IMR-90 (cell line): ENCODE measurements around the gene PODXL. TPM values are rescaled to one million over a fixed set of nuclear protein-coding genes. Genes with fewer than 3 reads are reported as not detected.

Experiments used
- ATAC-seq: fragments of 200-7000 bp; cut with Tn5 transposase; 2 replicates; pipeline ENCODE4 v1.9.1; 2020; ENCODE audit warnings: low read depth, mild to moderate bottlenecking, moderate library complexity
- BruUV-seq: library from RNA; stranded (reverse); fragments of 400-500 nt; replicated peaks from 2 replicates; lab custom pipeline; 2021; lab: Mats Ljungman, UMichigan
- CTCF ChIA-PET: fragments of 300-600 bp; formaldehyde crosslinking; extraction: SDS; loops from one replicate; lab custom pipeline; 2021; ENCODE audit warnings: antibody characterized with exemption; lab: Yijun Ruan, JAX
- POLR2A ChIA-PET: fragments of 300-600 bp; sonication (Branson Sonifier 250); formaldehyde crosslinking; loops from one replicate; lab custom pipeline; 2022; ENCODE audit warnings: antibody characterized with exemption; ENCODE audit not compliant: unreplicated experiment; lab: Charles Lee
- DNase-seq: peaks from one replicate; pipeline ENCODE4 v3.0.0; 2013
- H2AFZ ChIP-seq: replicated peaks from 2 replicates; pipeline ENCODE3; 2013; ENCODE audit warnings: low read length, mild to moderate bottlenecking; ENCODE audit not compliant: poor library complexity
- H2AK5ac ChIP-seq: 2 replicates; pipeline ENCODE4 v1.6.1; 2013; ENCODE audit warnings: low read depth, low read length, inconsistent platforms
- H2AK9ac ChIP-seq: replicated peaks from 2 replicates; pipeline ENCODE3; 2013; ENCODE audit warnings: mild to moderate bottlenecking, low read depth, low read length, moderate library complexity; ENCODE audit not compliant: poor library complexity
- H2BK120ac ChIP-seq: 2 replicates; pipeline ENCODE4 v1.6.1; 2013; ENCODE audit warnings: low read depth, low read length, inconsistent platforms
- H2BK15ac ChIP-seq: 3 replicates; pipeline ENCODE4 v1.6.1; 2013; ENCODE audit warnings: low read depth, low read length, inconsistent platforms
- H2BK20ac ChIP-seq: 2 replicates; pipeline ENCODE4 v1.6.1; 2013; ENCODE audit warnings: low read depth, mild to moderate bottlenecking, inconsistent platforms, low read length, moderate library complexity
- H2BK5ac ChIP-seq: 2 replicates; pipeline ENCODE4 v1.6.1; 2013; ENCODE audit warnings: mild to moderate bottlenecking, low read depth, low read length, inconsistent platforms; ENCODE audit not compliant: poor library complexity, severe bottlenecking
- H3K14ac ChIP-seq: replicated peaks from 2 replicates; pipeline ENCODE4 v1.6.1; 2013; ENCODE audit warnings: low read depth, low read length, inconsistent platforms
- H3K18ac ChIP-seq: 2 replicates; pipeline ENCODE4 v1.6.1; 2013; ENCODE audit warnings: low read depth, low read length, control low read depth
- H3K23ac ChIP-seq: 2 replicates; pipeline ENCODE4 v1.6.1; 2013; ENCODE audit warnings: low read depth, low read length, inconsistent platforms
- H3K27ac ChIP-seq: 2 replicates; pipeline ENCODE4 v1.5.1; 2013; ENCODE audit warnings: mild to moderate bottlenecking, control low read depth, low read length; ENCODE audit not compliant: insufficient read depth
- H3K27me3 ChIP-seq: 2 replicates; pipeline ENCODE4 v1.6.1; 2013; ENCODE audit warnings: low read length; ENCODE audit not compliant: control insufficient read depth, insufficient read depth
- H3K36me3 ChIP-seq: 2 replicates; pipeline ENCODE4 v1.6.1; 2013; ENCODE audit warnings: low read length, mixed read lengths; ENCODE audit not compliant: control insufficient read depth, insufficient read depth
- H3K4ac ChIP-seq: 2 replicates; pipeline ENCODE4 v1.6.1; 2013; ENCODE audit warnings: low read depth, low read length, inconsistent platforms
- H3K4me1 ChIP-seq: 2 replicates; pipeline ENCODE4 v1.6.1; 2013; ENCODE audit warnings: low read length, mixed read lengths; ENCODE audit not compliant: control insufficient read depth, insufficient read depth
- H3K4me2 ChIP-seq: 2 replicates; pipeline ENCODE4 v1.6.1; 2013; ENCODE audit warnings: low read depth, mild to moderate bottlenecking, control low read depth, low read length, moderate library complexity
- H3K4me3 ChIP-seq: 2 replicates; pipeline ENCODE4 v1.5.1; 2013; ENCODE audit warnings: low read depth, mild to moderate bottlenecking, control low read depth, low read length, moderate library complexity; ENCODE audit not compliant: insufficient read depth
- H3K56ac ChIP-seq: 2 replicates; pipeline ENCODE4 v1.6.1; 2013; ENCODE audit warnings: low read length, inconsistent platforms; ENCODE audit not compliant: insufficient read depth; ENCODE audit errors: extremely low read depth
- H3K79me1 ChIP-seq, 2 experiments: 2 replicates each; pipeline ENCODE4 v1.6.1; 2013; ENCODE audit warnings: low read length in 2 of 2, inconsistent platforms in 1 of 2, low read depth in 1 of 2
- H3K9ac ChIP-seq: 2 replicates; pipeline ENCODE4 v1.6.1; 2013; ENCODE audit warnings: low read depth, low read length, control low read depth
- H3K9me1 ChIP-seq: 2 replicates; pipeline ENCODE4 v1.6.1; 2013; ENCODE audit warnings: low read length, inconsistent platforms; ENCODE audit not compliant: insufficient read depth
- H3K9me3 ChIP-seq: 2 replicates; pipeline ENCODE4 v1.6.1; 2013; ENCODE audit warnings: low read length; ENCODE audit not compliant: control insufficient read depth, insufficient read depth
- H4K20me1 ChIP-seq: 2 replicates; pipeline ENCODE4 v1.6.1; 2013; ENCODE audit warnings: low read length, inconsistent platforms; ENCODE audit not compliant: insufficient read depth
- H4K5ac ChIP-seq: 2 replicates; pipeline ENCODE4 v1.6.1; 2013; ENCODE audit warnings: mild to moderate bottlenecking, low read depth, low read length, control low read depth
- H4K8ac ChIP-seq, 2 experiments: 2 replicates each; pipeline ENCODE4 v1.6.1; 2013; ENCODE audit warnings: low read depth in 2 of 2, low read length in 2 of 2, control low read depth in 1 of 2, inconsistent platforms in 1 of 2
- H4K91ac ChIP-seq: 2 replicates; pipeline ENCODE4 v1.6.1; 2013; ENCODE audit warnings: low read depth, low read length, inconsistent platforms; ENCODE audit not compliant: insufficient read depth
- BHLHE40 ChIP-seq: fragments of 150-350 bp; IDR thresholded peaks from 2 replicates; pipeline ENCODE4 v1.6.1; 2016; ENCODE audit warnings: mild to moderate bottlenecking, low read depth, low read length
- CEBPB ChIP-seq: IDR thresholded peaks from 2 replicates; pipeline ENCODE4 v1.6.1; 2012; ENCODE audit warnings: low read depth, low read length, improper control_type of control experiment
- CHD1 ChIP-seq: IDR thresholded peaks from 2 replicates; pipeline ENCODE4 v1.6.1; 2012; ENCODE audit warnings: low read depth, low read length, improper control_type of control experiment
- CTCF ChIP-seq: conservative IDR thresholded peaks from 2 replicates; pipeline ENCODE4 v1.5.1; 2012; ENCODE audit warnings: mild to moderate bottlenecking, low read depth, low read length, improper control_type of control experiment
- FOS ChIP-seq: fragments of 150-350 bp; IDR thresholded peaks from 2 replicates; pipeline ENCODE4 v1.6.1; 2016; ENCODE audit warnings: low read depth, low read length
- MAFK ChIP-seq: IDR thresholded peaks from 2 replicates; pipeline ENCODE4 v1.6.1; 2012; ENCODE audit warnings: low read depth, low read length, improper control_type of control experiment
- MAZ ChIP-seq: IDR thresholded peaks from 2 replicates; pipeline ENCODE4 v1.6.1; 2012; ENCODE audit warnings: low read depth, mild to moderate bottlenecking, low read length, improper control_type of control experiment, moderate library complexity, borderline replicate concordance
- MXI1 ChIP-seq: IDR thresholded peaks from 2 replicates; pipeline ENCODE4 v1.6.1; 2012; ENCODE audit warnings: low read depth, mild to moderate bottlenecking, low read length, moderate library complexity, borderline replicate concordance
- NFE2L2 ChIP-seq: fragments of 150-350 bp; IDR thresholded peaks from 2 replicates; pipeline ENCODE4 v1.6.1; 2016; ENCODE audit warnings: low read depth, mild to moderate bottlenecking, low read length
- POLR2A ChIP-seq: IDR thresholded peaks from 2 replicates; pipeline ENCODE4 v1.6.1; 2012; ENCODE audit warnings: mild to moderate bottlenecking, low read depth, low read length
- RAD21 ChIP-seq: IDR thresholded peaks from 2 replicates; pipeline ENCODE4 v1.6.1; 2012; ENCODE audit warnings: low read length, improper control_type of control experiment
- RCOR1 ChIP-seq: IDR thresholded peaks from 2 replicates; pipeline ENCODE4 v1.6.1; 2012; ENCODE audit warnings: mild to moderate bottlenecking, low read length, improper control_type of control experiment; ENCODE audit not compliant: insufficient replicate concordance
- RFX5 ChIP-seq: IDR thresholded peaks from 2 replicates; pipeline ENCODE4 v1.8.0; 2012; ENCODE audit warnings: low read depth, mild to moderate bottlenecking, low read length, moderate library complexity
- SMC3 ChIP-seq: fragments of 150-350 bp; IDR thresholded peaks from 2 replicates; pipeline ENCODE4 v1.6.1; 2016; ENCODE audit warnings: low read depth, mild to moderate bottlenecking, antibody characterized with exemption, low read length, moderate library complexity
- WGBS, 2 experiments: methylation state at CpG; one replicate each; pipeline versions ENCODE4 v1.1.5 to v1.1.7; 2013; ENCODE audit warnings: missing lambda C conversion rate in 2 of 2; ENCODE audit not compliant: insufficient read length in 1 of 2; ENCODE audit errors: extremely low coverage in 2 of 2; 5-methylcytosine and 5-hydroxymethylcytosine counted together
- dilution Hi-C: fragments of 300-500 bp; cut with HindIII; formaldehyde crosslinking; loops from one replicate; pipeline ENCODE4 v1.14.3; 2018; ENCODE audit warnings: low sequenced_read_pairs; ENCODE audit not compliant: unreplicated experiment
- in situ Hi-C: fragments of 300-500 bp; cut with MboI; formaldehyde crosslinking; loops from 3 replicates; pipeline ENCODE4 v1.14.3; 2019; ENCODE audit warnings: low sequenced_read_pairs, inconsistent platforms, mixed read lengths
- intact Hi-C: fragments of 100-400 bp; cut with micrococcal nuclease; formaldehyde crosslinking; loops from 2 replicates; pipeline ENCODE4 v1.10.0; 2022
- polyA plus RNA-seq, 3 experiments: library from polyadenylated mRNA; depleted of rRNA; stranded (reverse); fragments of >200 nt; gene quantifications; 2 replicates each; pipeline ENCODE4 v1.2.3, GENCODE V29; 2012; ENCODE audit warnings: low replicate concordance in 1 of 3
- total RNA-seq: library from RNA; depleted of rRNA; stranded (reverse); fragments of >200 nt; gene quantifications from 2 replicates; pipeline ENCODE4 v1.2.3, GENCODE V29; 2012
- TF ChIP-seq, protein P1 (sequence below): fragments of 150-350 bp; IDR thresholded peaks from 2 replicates; pipeline ENCODE4 v1.6.1; 2017; ENCODE audit warnings: mild to moderate bottlenecking, antibody characterized with exemption, low read length, low read depth
- TF ChIP-seq, protein P2 (sequence below): fragments of 150-350 bp; IDR thresholded peaks from 2 replicates; pipeline ENCODE4 v1.6.1; 2016; ENCODE audit warnings: low read depth, mild to moderate bottlenecking, low read length, moderate library complexity, borderline replicate concordance

Gene PODXL
- total and polyA plus RNA-seq, 2 of the 4 experiments (the other 2 are of a cell fraction): 1.3 to 3.8 TPM

DNA sequence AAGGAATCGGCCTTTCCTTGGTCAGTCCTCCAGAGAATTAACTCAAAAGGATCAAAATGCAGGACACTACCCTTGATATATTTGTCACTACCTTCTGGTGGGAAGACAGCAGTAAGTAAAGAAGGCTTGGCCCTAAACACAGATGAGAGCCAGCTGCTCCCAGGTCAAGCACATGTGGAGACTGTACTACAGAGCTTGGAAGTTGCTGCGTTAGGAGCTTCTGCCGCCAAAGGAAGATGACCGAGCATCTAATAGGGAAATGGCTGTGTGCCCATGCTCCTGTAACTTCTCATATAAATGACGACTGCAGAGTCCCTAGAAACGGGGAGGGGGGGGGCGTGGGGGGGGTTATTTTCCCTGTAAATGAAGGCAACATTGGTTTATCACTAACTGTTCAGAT lies 59.0 kb downstream of the PODXL start:
- Histone ChIP-seq H3K36me3 (peaks cover 3% of the 10 kb centered on the region; the same call in 1 of the 2 replicates), H3K27ac (no peak overlapping the region)
- CTCF ChIA-PET: interaction anchor here (0.6 kb wide), 1 partner anchor 9 kb away, joined by 3 read pairs; no protein-coding TSS in a partner anchor

More for the DNA sequence above, 59.0 kb downstream of the PODXL start:
- DNase-seq (no peak), ATAC-seq (no peak)
- Histone ChIP-seq H3K9me1 (peaks cover 14% of the 10 kb centered on the region), H3K4me3 (no peak overlapping the region), H2BK20ac (no peak overlapping the region), H4K91ac (no peak overlapping the region), H3K4ac (no peak overlapping the region), H3K79me1 (peaks cover 0 to 10% of the 10 kb centered on the region in 2 experiments; a peak in 2 of 4 replicates), H3K4me1 (peaks cover 16% of the 10 kb centered on the region), H3K18ac (no peak overlapping the region), H2BK120ac (no peak overlapping the region), H2BK15ac (no peak overlapping the region), H3K56ac (no peak overlapping the region), H2BK5ac (no peak overlapping the region), H3K9ac (no peak overlapping the region), H3K27me3 (no peaks in the 10 kb centered on the region), H3K9me3 (no peaks in the 10 kb centered on the region), H4K20me1 (peaks cover 10% of the 10 kb centered on the region), H3K4me2 (no peak overlapping the region), H2AK9ac (no peak overlapping the region), H3K23ac (no peak overlapping the region), H2AK5ac (no peak overlapping the region), H2AFZ (no peak overlapping the region), H3K14ac (no peak overlapping the region), H4K8ac (no peak overlapping the region), H4K5ac (no peak overlapping the region)
- POLR2A ChIA-PET: no interaction called here
- no peak for TF ChIP-seq BHLHE40
- TF ChIP-seq POLR2A: no peak
- TF ChIP-seq, protein P1, sequence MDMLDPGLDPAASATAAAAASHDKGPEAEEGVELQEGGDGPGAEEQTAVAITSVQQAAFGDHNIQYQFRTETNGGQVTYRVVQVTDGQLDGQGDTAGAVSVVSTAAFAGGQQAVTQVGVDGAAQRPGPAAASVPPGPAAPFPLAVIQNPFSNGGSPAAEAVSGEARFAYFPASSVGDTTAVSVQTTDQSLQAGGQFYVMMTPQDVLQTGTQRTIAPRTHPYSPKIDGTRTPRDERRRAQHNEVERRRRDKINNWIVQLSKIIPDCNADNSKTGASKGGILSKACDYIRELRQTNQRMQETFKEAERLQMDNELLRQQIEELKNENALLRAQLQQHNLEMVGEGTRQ: no peak
- TF ChIP-seq MXI1: no peak
- TF ChIP-seq MAFK: no peak
- TF ChIP-seq FOS: no peak
- no peak for TF ChIP-seq CEBPB
- no peak for TF ChIP-seq CHD1
- TF ChIP-seq MAZ: no peak
- TF ChIP-seq, protein P2, sequence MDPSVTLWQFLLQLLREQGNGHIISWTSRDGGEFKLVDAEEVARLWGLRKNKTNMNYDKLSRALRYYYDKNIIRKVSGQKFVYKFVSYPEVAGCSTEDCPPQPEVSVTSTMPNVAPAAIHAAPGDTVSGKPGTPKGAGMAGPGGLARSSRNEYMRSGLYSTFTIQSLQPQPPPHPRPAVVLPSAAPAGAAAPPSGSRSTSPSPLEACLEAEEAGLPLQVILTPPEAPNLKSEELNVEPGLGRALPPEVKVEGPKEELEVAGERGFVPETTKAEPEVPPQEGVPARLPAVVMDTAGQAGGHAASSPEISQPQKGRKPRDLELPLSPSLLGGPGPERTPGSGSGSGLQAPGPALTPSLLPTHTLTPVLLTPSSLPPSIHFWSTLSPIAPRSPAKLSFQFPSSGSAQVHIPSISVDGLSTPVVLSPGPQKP: no peak
- no peak for TF ChIP-seq CTCF
- no peak for TF ChIP-seq RCOR1
- no peak for TF ChIP-seq RAD21
- no peak for TF ChIP-seq SMC3
- no peak for TF ChIP-seq RFX5
- TF ChIP-seq NFE2L2: no peak
- BruUV-seq: no TSS peak
- in situ Hi-C loops: no loop called here
- intact Hi-C loops: no loop called here
- dilution Hi-C loops: no loop called here
- no CpG with 5 or more reads among the region's 7 CpGs for WGBS, 2 experiments
